Measurements from ENCODE around the gene TMC4. TPM values are rescaled to one million over a fixed set of nuclear protein-coding genes. Genes with fewer than 3 reads are reported as not detected.
"Not testable (repeated sequence)": the region's sequence is repeated elsewhere in the genome, so short reads cannot be mapped to it uniquely, and the experiment has no call there.

The TMC4 gene
- total and polyA plus RNA-seq, 2 donors = 2.1 to 15.4 TPM

GRCh38 chr19:54194463-54194862 lies 21.5 kb upstream of the TMC4 start:
- peaks cover 17 to 20% of the 10 kb centered on the region in 2 donors for H3K36me3 ChIP-seq (ENCODE audit: control insufficient read depth in 2 of 2, insufficient read depth in 2 of 2, low read length in 1 of 2)
- H3K27me3 ChIP-seq (ENCODE audit: control insufficient read depth in 2 of 2, insufficient read depth in 1 of 2, low read length in 1 of 2) = not testable (repeated sequence)

GRCh38 chr19:54193011-54193410 lies 20.1 kb upstream of the TMC4 start:
- 97% methylated on average over 11 of the region's 11 CpGs for WGBS
- H3K36me3 ChIP-seq (ENCODE audit: control insufficient read depth in 2 of 2, insufficient read depth in 2 of 2, low read length in 1 of 2) = peaks cover 17 to 20% of the 10 kb centered on the region in 2 donors
- peaks cover 17 to 18% of the 10 kb centered on the region in 2 donors for H3K4me1 ChIP-seq (ENCODE audit: control insufficient read depth in 2 of 2, insufficient read depth in 2 of 2, low read length in 2 of 2)
- no peak overlapping the region for H3K27ac ChIP-seq (ENCODE audit: low read depth in 1 of 2, low read length in 1 of 2)
- no peaks in the 10 kb centered on the region for H3K9me3 ChIP-seq (ENCODE audit: control insufficient read depth in 2 of 2, insufficient read depth in 1 of 2, low read length in 1 of 2)
- no peaks in the 10 kb centered on the region for H3K27me3 ChIP-seq (ENCODE audit: control insufficient read depth in 2 of 2, insufficient read depth in 1 of 2, low read length in 1 of 2)
- H3K4me3 ChIP-seq (ENCODE audit: low read length in 2 of 2) = no peak overlapping the region
- no peak for DNase-seq (ENCODE audit: low read depth in 6 of 9, low spot score in 9 of 9)

More at GRCh38 chr19:54194463-54194862, 21.5 kb upstream of the TMC4 start:
- not testable (repeated sequence) for H3K4me3 ChIP-seq (ENCODE audit: low read length in 2 of 2); DNase-seq (ENCODE audit: low read depth in 6 of 9, low spot score in 9 of 9); H3K4me1 ChIP-seq (ENCODE audit: control insufficient read depth in 2 of 2, insufficient read depth in 2 of 2, low read length in 2 of 2); H3K27ac ChIP-seq (ENCODE audit: low read depth in 1 of 2, low read length in 1 of 2); H3K9me3 ChIP-seq (ENCODE audit: control insufficient read depth in 2 of 2, insufficient read depth in 1 of 2, low read length in 1 of 2)
- over 99% methylated on average over 12 of the region's 12 CpGs for WGBS

- peak overlapping the region; percentile 78 to 84 for H3K4me3 ChIP-seq (ENCODE audit: low read length in 2 of 2)
- peaks cover 19 to 21% of the 10 kb centered on the region in 2 donors for H3K4me1 ChIP-seq (ENCODE audit: control insufficient read depth in 2 of 2, insufficient read depth in 2 of 2, low read length in 2 of 2)
- 79% methylated on average over 19 of the region's 19 CpGs for WGBS
- H3K27ac ChIP-seq (ENCODE audit: low read depth in 1 of 2, low read length in 1 of 2) = peak overlapping the region; percentile 99
- no peaks in the 10 kb centered on the region for H3K27me3 ChIP-seq (ENCODE audit: control insufficient read depth in 2 of 2, insufficient read depth in 1 of 2, low read length in 1 of 2)
- no peak for DNase-seq (ENCODE audit: low read depth in 6 of 9, low spot score in 9 of 9)
- H3K36me3 ChIP-seq (ENCODE audit: control insufficient read depth in 2 of 2, insufficient read depth in 2 of 2, low read length in 1 of 2) = peaks cover 16 to 20% of the 10 kb centered on the region in 2 donors
- H3K9me3 ChIP-seq (ENCODE audit: control insufficient read depth in 2 of 2, insufficient read depth in 1 of 2, low read length in 1 of 2) = no peaks in the 10 kb centered on the region
These were observed 19.0 kb upstream of the TMC4 start for GRCh38 chr19:54191811-54192453.

GRCh38 chr19:54191011-54191810 lies 18.3 kb upstream of the TMC4 start, which contains the start of gene TSEN34:
TSS of gene TSEN34 (plus strand) at chr19:54191308. CDS start at chr19:54191365, 57 bp downstream.
- Histone ChIP-seq H3K27me3 (ENCODE audit: control insufficient read depth in 2 of 2, insufficient read depth in 1 of 2, low read length in 1 of 2) (no peaks in the 10 kb centered on the region), H3K36me3 (ENCODE audit: control insufficient read depth in 2 of 2, insufficient read depth in 2 of 2, low read length in 1 of 2) (peaks cover 23 to 24% of the 10 kb centered on the region in 2 donors), H3K9me3 (ENCODE audit: control insufficient read depth in 2 of 2, insufficient read depth in 1 of 2, low read length in 1 of 2) (no peaks in the 10 kb centered on the region), H3K27ac (ENCODE audit: low read depth in 1 of 2, low read length in 1 of 2) (peak within 1 kb of the TSS; percentile 99), H3K4me1 (ENCODE audit: control insufficient read depth in 2 of 2, insufficient read depth in 2 of 2, low read length in 2 of 2) (peaks cover 19 to 21% of the 10 kb centered on the region in 2 donors), H3K4me3 (ENCODE audit: low read length in 2 of 2) (peak within 1 kb of the TSS; percentile 78 to 84)
- WGBS = 1% methylated on average over 77 of the region's 77 CpGs
- DNase-seq (ENCODE audit: low read depth in 6 of 9, low spot score in 9 of 9) = peak in 8 of 9 donors; percentile 83 to 96 (median 92)

GRCh38 chr19:54190503-54191010 lies 17.6 kb upstream of the TMC4 start:
- H3K36me3 ChIP-seq (ENCODE audit: control insufficient read depth in 2 of 2, insufficient read depth in 2 of 2, low read length in 1 of 2) = peaks cover 23% of the 10 kb centered on the region in 2 donors
- no peaks in the 10 kb centered on the region for H3K9me3 ChIP-seq (ENCODE audit: control insufficient read depth in 2 of 2, insufficient read depth in 1 of 2, low read length in 1 of 2)
- H3K27ac ChIP-seq (ENCODE audit: low read depth in 1 of 2, low read length in 1 of 2) = peak overlapping the region; percentile 99
- under 1% methylated on average over 56 of the region's 56 CpGs for WGBS
- DNase-seq (ENCODE audit: low read depth in 6 of 9, low spot score in 9 of 9) = peak; percentile 97 to 100 (median 100)
- H3K4me3 ChIP-seq (ENCODE audit: low read length in 2 of 2) = peak overlapping the region; percentile 78 to 84
- H3K27me3 ChIP-seq (ENCODE audit: control insufficient read depth in 2 of 2, insufficient read depth in 1 of 2, low read length in 1 of 2) = no peaks in the 10 kb centered on the region
- peaks cover 19 to 21% of the 10 kb centered on the region in 2 donors for H3K4me1 ChIP-seq (ENCODE audit: control insufficient read depth in 2 of 2, insufficient read depth in 2 of 2, low read length in 2 of 2)

GRCh38 chr19:54189735-54190502 lies 17.0 kb upstream of the TMC4 start:
- WGBS = under 1% methylated on average over 65 of the region's 65 CpGs
- H3K27me3 ChIP-seq (ENCODE audit: control insufficient read depth in 2 of 2, insufficient read depth in 1 of 2, low read length in 1 of 2) = no peaks in the 10 kb centered on the region
- H3K36me3 ChIP-seq (ENCODE audit: control insufficient read depth in 2 of 2, insufficient read depth in 2 of 2, low read length in 1 of 2) = peaks cover 18 to 23% of the 10 kb centered on the region in 2 donors
- H3K27ac ChIP-seq (ENCODE audit: low read depth in 1 of 2, low read length in 1 of 2) = peak overlapping the region; percentile 99
- peak; percentile 100 for DNase-seq (ENCODE audit: low read depth in 6 of 9, low spot score in 9 of 9)
- peak overlapping the region; percentile 78 to 84 for H3K4me3 ChIP-seq (ENCODE audit: low read length in 2 of 2)
- H3K4me1 ChIP-seq (ENCODE audit: control insufficient read depth in 2 of 2, insufficient read depth in 2 of 2, low read length in 2 of 2) = peaks cover 19 to 21% of the 10 kb centered on the region in 2 donors
- no peaks in the 10 kb centered on the region for H3K9me3 ChIP-seq (ENCODE audit: control insufficient read depth in 2 of 2, insufficient read depth in 1 of 2, low read length in 1 of 2)

GRCh38 chr19:54189145-54189734 lies 16.3 kb upstream of the TMC4 start, which contains the start of gene MBOAT7:
TSS of gene MBOAT7 (minus strand) at chr19:54189580. CDS start at chr19:54188508, 1,072 bp downstream.
- under 1% methylated on average over 64 of the region's 64 CpGs for WGBS
- H3K4me3 ChIP-seq (ENCODE audit: low read length in 2 of 2) = peak within 1 kb of the TSS; percentile 78 to 84
- peak within 1 kb of the TSS; percentile 99 for H3K27ac ChIP-seq (ENCODE audit: low read depth in 1 of 2, low read length in 1 of 2)
- H3K27me3 ChIP-seq (ENCODE audit: control insufficient read depth in 2 of 2, insufficient read depth in 1 of 2, low read length in 1 of 2) = no peaks in the 10 kb centered on the region
- peaks cover 19 to 21% of the 10 kb centered on the region in 2 donors for H3K4me1 ChIP-seq (ENCODE audit: control insufficient read depth in 2 of 2, insufficient read depth in 2 of 2, low read length in 2 of 2)
- H3K9me3 ChIP-seq (ENCODE audit: control insufficient read depth in 2 of 2, insufficient read depth in 1 of 2, low read length in 1 of 2) = no peaks in the 10 kb centered on the region
- DNase-seq (ENCODE audit: low read depth in 6 of 9, low spot score in 9 of 9) = no peak
- H3K36me3 ChIP-seq (ENCODE audit: control insufficient read depth in 2 of 2, insufficient read depth in 2 of 2, low read length in 1 of 2) = peaks cover 18 to 19% of the 10 kb centered on the region in 2 donors

- Histone ChIP-seq H3K27ac (ENCODE audit: low read depth in 1 of 2, low read length in 1 of 2) (peak overlapping the region; percentile 17 to 56), H3K36me3 (ENCODE audit: control insufficient read depth in 2 of 2, insufficient read depth in 2 of 2, low read length in 1 of 2) (peaks cover 10 to 20% of the 10 kb centered on the region in 2 donors), H3K27me3 (ENCODE audit: control insufficient read depth in 2 of 2, insufficient read depth in 1 of 2, low read length in 1 of 2) (no peaks in the 10 kb centered on the region), H3K4me3 (ENCODE audit: low read length in 2 of 2) (peak overlapping the region; percentile 54 to 84), H3K4me1 (ENCODE audit: control insufficient read depth in 2 of 2, insufficient read depth in 2 of 2, low read length in 2 of 2) (peaks cover 19 to 21% of the 10 kb centered on the region in 2 donors), H3K9me3 (ENCODE audit: control insufficient read depth in 2 of 2, insufficient read depth in 1 of 2, low read length in 1 of 2) (no peaks in the 10 kb centered on the region)
- DNase-seq (ENCODE audit: low read depth in 6 of 9, low spot score in 9 of 9) = peak in 1 of 9 donors; percentile 52
- WGBS = 3% methylated on average over 12 of the region's 12 CpGs
These were observed 15.4 kb upstream of the TMC4 start for GRCh38 chr19:54188215-54188871.

Measured in thymus (tissue), 11 donors.